Hematopoietic multipotent progenitor cell treated with erythropoietin and hydrocortisone succinate and interleukin-3 and kit ligand, for 15 days (in vitro differentiated cells): ENCODE results near the gene ELP6.

Experiments
- DNase-seq: peaks from one replicate; pipeline ENCODE4 v3.0.0-alpha.2; 2015; ENCODE audit warnings: low spot score

The ELP6 gene, protein sequence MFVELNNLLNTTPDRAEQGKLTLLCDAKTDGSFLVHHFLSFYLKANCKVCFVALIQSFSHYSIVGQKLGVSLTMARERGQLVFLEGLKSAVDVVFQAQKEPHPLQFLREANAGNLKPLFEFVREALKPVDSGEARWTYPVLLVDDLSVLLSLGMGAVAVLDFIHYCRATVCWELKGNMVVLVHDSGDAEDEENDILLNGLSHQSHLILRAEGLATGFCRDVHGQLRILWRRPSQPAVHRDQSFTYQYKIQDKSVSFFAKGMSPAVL

DNA sequence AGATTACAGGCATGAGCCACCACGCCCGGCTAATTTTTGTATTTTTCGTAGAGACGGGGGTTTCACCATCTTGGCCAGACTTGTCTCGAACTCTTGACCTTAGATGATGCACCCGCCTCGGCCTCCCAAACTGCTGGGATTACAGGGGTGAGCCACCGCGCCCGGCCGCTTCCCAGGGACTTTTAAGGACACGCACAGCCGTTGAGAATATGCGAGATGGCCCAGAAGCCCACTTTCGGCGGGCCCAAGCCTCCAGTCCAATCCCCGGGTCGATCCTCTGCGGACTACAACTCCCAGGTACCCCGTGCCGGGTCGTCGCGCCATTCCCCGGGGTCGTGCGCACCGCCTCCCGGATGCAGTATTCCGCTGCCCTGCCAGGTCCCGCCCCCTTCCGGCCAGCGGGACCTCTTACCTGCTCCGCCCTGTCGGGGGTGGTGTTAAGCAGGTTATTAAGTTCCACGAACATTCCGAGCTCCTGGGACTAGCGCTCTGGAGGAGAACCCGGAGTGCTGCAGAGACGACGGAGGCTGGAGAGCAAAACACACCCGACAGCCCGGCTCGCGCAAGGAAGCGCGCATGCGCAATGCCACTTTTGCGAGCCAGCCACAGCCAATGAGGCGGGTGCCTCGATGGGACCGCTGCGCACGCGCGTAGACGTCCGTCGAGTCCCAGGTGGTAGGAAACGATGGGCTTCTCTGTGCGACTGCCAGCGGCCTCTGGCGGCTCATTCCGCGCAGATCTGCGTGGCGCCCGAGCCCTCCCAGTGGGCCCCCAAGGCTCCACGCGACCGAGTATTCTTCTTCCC is at the start of gene ELP6:
ELP6 (minus strand) TSS at position 588 of the 805 bp plus-strand sequence; CDS start at position 466, 122 bp downstream.
- peak; percentile 98 for DNase-seq

DNA sequence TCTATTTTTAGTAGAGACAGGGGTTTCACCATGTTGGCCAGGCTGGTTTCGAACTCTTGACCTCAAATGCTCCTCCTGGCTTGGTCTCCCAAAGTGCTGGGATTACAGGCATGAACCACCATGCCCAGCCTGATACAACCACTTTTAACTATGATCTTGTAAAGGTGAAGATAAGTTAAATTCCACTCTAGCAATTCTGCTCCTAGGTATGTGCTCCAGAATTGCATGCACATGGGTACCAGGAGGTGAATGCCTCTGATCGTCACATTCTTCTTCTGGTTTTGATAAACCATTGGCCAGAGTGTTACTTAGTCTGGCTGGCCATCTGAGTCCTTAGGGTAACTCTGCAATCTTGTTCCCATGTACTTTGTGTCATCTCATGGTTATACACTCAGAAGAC is 42.8 kb upstream of the ELP6 start:
- DNase-seq, result no peak

DNA sequence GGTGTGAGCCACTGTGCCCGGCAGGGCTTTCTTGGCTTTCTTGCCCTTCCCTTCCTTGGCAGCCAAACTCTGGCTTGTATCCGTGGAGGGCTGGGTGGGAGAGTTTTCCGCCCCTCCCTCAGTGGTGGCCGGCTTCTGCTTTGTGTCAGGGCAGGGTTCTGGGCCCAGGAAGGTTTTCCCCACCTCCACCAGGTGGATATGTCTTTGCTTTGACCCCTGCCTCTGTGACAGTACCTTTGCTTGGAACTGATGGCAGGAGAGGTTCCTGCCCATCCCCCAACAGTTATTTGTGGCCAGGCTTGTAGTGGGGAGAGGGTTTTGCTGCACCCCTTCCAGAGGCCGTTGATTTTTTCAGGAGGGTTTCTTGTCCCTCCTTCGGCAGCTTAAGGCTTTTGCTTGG is 40.8 kb upstream of the ELP6 start:
- DNase-seq, result no peak

DNA sequence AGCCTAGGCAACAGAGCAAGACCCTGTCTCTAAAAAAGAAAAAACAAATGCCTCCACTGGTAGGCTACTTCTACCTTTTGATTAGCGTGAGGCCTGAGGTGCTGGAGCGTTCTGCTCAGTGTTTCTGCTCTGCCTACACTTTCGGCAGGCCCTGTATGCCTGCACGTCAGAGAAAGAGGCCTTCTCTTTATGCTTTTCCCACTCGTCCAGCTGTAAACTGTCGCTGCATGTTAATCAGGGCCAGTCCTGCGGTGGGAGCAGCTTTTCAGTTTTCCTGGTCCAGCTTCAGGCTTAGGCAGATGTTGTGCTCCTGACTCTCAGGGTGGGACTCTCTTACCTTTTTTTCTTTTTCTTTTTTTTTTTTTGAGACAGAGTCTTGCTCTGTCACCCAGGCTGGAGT is 39.9 kb upstream of the ELP6 start:
- no peak for DNase-seq

DNA sequence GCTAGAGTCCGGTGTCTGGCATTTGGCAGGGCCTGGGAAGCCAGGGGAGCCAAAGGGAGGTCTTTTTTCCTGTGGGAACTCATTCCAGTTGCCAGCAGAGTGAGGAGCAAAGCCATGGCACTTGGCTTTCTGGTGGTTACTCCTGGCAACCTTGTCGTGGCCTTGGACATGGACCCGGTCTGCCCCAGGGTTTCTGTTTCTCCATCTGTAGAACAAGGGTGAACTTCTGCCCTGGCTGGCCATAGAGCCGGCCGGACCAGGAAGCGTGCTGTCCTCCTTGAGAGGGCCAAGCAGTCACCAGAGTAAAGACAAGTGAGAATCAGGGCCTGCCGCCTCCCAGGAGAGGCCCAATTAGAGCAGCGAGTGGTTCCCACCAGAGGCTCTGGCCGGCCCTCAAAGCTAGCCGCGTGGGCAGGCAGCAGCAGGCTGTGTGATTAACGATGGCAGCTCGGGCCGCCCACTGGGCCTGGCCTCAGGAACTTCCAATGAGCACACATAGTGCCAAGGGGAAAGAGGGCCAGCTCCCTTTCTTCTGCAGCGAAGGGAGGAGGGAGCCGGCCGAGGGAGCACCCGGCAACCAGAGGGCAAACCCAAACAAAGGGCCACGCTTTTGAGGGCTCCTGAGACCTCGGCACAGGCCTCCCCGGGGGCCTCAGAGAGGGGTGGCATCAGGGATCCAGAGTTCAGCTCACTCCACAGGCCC is 29.1 kb upstream of the ELP6 start:
- no peak for DNase-seq

DNA sequence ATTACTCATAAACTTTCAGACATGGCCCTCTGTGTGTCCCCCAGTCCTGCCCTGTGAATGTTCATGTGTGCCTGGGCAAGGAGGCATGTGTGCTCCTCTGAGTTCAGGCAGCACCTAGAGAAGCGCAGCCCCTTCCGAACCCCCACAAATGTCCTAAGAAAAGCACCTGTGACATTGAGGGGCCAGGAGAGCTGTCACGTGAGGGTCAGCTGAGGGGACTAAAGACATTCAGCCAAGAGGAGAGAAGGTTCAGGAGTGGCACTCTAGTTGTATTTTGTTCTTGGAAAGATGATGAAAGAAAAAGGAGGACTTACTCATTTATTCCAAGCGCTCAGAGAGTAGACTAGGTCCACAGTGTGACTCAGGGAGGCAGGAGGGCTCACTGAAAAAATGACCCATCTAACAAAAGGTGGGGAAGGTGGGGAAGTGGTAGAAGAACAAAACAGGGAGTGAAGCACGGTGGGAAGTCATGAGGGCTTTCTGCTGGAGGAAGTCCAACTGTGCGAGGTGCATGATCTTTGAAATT is 28.1 kb upstream of the ELP6 start:
- DNase-seq, result no peak

DNA sequence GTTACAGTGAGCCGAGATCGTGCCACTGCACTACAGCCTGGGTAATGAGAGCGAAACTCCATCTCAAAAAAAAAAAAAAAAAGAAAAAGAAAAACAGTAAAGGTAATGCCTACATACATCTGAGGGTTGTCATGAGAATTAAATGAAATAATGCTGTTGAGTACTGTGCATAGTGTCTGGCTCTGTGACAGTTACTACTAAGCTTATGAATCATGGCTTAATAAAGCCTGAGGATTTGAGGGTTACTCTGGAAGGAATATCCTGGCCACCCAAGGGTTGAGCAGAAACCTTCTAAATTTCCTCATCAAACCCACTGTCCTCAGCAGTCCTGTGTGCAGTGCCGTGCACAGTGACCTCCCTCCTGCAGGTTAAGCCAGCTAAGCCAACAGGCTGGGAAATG is 26.8 kb upstream of the ELP6 start:
- no peak for DNase-seq

DNA sequence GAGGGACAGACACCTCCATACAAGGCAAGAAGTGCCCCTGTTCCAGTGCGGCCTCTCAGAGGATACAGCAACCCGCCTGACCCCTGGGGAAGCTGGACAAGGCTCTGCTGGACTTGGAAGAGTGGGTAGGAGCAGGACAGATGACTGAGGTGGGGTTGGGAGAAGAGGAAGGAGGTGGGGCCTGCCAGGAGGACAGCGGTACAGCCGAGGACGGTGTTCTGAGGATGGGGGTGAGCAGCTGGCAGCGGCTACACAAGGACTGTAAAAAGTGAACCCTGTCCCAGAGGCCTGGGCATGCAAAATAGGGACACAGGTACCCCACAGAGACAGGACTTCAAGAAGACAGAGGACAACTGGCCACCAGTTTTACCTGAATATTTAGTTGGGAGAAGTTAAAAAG is 23.5 kb upstream of the ELP6 start:
- no peak for DNase-seq

DNA sequence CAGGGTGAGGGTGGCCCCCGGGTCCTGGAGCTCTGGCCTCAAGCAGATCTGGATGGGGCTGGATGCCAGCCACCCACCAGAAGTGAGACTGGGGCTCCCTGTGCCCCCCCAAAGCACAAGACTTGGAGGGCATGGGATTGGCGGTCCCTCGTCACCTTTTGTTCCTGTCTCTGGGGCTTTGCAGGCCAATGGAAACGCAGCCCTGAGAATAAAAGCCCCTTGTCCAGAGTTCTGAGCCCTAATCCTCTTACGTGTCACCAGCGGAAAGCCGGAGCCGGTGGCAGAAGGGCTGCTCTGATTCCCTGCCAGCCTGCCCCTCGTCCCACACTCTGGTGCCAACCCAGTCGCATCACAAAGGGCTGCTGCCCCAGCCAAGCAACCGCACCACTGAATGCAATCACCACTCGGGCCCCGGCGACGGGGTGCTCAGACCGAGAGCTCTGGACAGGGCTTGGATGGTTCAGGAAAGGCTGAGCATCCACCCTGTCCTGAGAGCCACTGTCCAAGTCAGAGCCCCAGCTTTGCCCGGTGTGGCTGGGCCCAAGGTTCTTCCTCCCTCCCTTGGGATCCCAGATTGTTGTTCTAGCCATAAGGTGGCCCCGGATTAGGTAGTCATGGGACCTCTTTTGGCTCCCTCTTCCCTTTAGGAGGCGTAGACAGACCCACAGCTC is 22.8 kb upstream of the ELP6 start:
- DNase-seq, result no peak

DNA sequence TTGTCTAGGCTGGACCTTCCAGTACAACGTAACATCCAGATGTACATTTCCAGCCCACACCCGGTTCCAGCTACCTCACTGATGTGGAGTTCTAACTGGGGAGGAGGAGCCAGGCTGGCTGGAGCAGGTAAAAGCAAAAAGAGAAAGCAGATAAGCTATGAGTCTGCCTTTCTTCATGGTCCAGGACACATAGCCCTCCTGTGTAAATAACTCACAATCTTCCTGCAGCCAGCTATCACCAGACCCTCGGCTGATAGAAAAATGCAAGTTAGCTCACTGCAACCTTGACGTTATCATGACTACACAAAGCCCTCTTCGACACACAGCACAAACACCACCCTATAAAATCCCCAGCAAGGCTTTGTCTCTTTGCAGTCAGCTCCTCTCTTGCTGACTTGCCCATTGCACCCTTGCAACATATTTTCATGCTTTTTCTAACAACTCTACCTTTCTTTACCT is 20.5 kb upstream of the ELP6 start:
- DNase-seq, result no peak

DNA sequence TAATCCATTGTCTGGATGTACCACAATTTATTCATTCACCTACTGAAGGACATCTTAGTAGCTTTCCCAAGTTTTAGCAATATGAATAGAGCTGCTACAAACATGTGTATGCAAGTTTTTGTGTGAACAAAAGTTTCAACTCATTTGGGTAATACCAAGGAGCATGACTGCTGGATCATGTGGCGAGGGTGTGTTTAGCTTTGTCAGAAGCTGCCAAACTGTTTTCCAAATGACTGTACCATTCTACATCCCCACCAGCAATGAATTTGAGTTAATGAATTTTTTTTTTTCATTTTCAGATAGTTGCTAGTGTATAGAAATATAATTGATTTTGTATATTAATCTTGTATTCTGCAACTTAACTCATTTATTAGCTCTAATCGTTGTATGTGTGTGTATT is 20.0 kb upstream of the ELP6 start:
- no peak for DNase-seq

DNA sequence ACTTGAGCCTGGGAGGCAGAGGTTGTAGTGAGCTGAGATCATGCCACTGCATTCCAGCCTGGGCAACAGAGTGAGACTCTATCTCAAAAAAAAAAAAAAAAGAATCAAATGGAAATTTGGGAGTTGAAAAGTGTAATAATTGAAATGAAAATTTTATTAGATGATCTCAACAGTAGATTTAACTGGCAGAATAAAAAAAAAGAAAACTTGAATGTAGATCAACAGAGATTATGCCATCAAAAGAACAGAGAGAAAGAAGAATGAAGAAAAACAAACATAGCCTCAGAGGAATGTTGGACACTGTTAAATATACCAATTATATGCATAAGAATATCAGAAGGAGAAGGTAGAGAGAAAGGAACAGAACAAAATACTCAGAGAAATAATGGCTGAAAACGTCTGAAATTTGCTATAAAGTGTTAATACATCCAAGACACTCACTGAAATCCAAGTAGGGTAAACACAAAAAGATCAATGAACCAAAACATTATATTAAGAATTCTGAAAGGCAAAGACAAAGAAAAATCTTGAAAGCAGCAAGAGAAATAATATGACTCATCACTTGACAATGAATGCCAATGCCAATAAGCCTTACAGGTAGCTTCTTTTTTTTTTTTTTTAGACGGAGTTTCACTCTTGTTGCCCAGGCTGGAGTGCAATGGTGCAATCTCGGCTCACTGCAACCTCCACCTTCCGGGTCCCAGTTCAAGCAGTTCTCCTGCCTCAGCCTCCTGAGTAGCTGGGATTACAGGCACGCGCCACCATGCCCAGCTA is 14.6 kb upstream of the ELP6 start:
- DNase-seq, result no peak

DNA sequence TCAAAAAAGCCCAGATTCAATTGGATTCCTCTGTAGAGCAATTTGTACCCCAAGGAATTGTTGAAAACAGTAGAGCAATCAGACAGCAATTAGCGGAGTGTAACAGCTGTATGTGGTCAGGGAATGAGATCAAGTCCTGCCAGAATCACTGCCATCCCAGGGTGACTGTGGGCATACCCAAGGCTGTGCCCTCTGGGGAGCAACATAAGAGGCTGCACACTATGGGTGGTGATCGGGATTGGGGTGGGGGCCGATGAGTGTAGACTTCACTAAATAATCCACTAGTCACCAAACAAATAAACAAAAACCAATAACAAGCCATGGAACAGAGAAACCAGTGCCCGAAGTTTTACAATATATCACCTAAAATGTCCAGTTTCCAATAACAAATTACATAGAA is 12.1 kb upstream of the ELP6 start:
- DNase-seq, result no peak

DNA sequence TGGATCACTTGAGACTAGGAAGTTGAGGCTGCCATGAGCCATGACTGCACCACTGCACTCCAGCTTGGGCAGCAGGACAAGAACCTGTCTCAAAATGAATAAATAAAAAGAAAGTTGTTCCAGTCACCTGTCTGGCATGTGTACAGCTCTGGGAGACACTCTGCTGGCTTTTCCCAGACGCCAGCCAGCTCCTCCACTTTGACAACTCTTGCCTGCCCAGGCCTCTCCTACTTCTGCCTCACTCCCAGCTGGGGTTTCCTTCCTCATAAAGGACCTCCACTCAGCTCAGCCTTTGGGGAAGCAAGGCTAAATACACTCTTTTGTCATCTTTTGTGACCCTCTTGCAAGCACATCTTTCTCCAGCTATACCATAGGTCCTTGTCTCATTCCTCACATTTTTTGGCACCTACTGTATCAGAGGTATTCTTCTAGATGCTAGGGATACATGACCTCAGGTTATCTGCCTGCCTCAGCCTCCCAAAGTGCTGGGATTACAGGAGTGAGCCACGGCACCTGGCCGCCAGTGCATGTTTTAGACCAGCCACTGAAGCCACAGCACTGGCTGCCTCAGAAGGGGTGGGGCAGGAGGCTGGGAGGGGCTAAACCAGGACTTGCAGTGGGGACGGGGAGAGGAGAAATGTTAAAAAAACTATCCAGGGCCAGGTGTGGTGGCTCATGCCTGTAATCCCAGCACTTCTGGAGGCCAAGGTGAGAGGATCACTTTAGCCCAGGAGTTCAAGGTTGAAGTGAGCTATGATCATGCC is 10.0 kb upstream of the ELP6 start:
- DNase-seq, result no peak

DNA sequence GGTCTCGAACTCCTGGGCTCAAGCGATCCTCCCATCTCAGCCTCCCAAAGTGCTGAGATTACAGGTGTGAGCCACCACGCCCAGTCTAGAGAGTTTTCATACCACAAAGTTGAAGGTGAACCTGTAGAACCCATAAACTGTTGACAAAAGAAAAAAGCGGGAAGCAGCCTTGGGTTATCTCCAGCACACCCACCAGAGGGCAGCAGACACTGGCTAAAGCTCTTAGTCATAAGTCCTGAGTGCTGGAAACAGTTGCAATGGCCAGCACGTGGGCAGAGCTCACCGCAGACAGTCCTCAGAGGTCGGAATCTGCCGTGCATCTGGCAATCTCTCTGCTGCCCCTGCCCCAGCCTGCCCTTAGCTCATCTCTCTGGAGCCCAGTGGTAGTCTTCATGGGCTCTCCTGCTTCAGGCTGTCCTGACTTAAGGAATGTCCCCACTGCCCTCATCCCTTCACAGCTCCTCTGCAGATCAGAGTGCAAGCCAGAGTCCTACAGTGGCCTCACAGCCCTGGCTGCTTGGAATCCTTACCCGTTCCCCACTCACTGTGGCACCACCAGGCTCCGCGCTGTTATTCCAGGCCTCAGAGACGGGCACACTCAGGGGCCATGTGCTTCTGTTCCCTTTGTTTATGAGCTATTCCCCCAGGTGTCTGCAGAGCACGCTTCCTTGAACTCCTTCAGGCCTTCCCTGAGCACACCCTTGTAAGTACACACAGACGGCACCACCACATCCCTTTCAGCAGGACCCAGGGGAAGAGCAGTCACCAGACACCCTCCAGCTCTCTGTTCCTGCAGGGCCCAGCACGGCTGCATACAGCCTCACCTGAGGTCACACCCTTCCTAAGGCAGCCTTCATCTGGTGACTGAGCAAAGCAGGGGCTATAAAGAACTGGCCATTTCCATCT is 8.8 kb upstream of the ELP6 start:
- peak; percentile 80 for DNase-seq

DNA sequence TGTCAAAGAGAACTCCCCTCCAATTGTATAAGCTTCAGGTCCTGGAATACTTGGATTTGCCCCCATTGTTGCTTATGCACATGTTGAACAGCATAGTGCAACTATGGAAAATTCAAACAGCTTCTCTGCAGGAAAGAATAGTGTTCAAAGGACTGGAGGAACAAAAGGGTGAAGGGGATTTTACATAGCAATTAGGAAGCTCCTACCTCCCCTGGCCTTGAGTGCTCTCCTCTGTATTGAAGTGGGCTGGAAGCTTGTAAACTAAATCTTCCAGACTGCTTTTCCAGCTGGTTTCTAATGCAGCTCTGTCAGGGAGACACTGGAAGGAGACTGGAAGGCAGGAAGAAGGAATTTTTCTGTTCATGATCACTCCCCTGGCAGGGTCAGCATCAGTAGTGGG is 7.2 kb upstream of the ELP6 start:
- no peak for DNase-seq

DNA sequence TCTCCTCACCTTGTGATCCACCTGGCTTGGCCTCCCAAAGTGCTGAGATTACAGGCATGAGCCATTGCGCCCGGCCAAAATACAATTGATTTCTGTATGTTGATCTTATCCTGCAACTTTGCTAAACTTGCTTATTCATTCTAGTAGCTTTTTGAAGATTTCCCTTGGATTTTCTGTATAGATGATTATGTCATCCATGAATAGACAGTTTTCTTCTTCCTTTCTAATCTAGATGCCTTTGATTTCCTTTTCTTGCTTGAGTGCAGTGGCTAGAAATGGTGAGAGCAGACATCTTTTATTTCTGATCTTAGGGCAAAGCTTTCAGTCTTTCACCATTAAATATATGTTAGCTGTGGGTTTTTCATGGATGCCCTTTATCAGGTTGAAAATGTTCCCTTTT is 4.4 kb upstream of the ELP6 start:
- DNase-seq, result no peak

DNA sequence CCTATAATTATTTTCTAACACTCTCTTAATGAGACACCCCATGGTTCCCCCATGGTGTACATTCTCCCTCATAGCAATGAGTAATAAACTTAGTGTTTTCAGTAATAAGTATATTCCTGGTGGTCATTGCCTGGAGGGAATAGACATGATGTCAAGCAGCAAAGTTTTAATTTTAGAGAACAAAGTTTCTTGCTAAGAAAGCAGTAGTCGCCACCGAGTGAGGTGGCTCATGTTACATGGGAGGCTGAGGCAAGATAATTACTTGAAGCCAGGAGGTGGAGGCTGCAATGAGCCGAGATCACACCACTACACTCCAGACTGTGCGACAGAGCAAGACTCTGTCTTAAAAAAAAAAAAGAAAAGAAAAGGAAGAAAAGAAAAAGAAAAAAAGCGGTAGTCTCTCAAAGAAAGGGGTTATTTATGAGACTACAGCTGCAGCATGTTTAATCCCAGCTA is 2.4 kb upstream of the ELP6 start:
- DNase-seq, result no peak

DNA sequence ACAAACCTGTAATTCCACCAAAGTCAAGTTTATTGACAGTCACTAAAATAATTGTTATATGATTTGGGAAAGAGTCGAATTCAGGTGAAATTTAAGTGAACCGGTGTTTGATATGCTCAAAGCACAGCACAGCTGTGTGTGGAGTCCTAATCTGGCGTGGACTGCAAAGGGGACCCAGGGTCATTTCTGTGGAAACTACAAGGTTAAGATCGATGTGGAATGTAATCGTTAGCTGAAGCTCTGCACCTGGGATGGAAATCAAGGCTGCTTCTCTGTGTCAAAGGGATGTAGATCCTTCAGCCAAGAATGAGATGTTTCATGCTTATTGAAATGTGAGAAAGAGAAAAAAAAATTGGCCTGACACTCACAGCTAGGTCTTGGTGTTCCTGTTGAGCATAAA is 1.6 kb upstream of the ELP6 start:
- no peak for DNase-seq
